GM23338 (cell line): ENCODE data around the gene KDM6B. TPM values are rescaled to one million over a fixed set of nuclear protein-coding genes. Genes with fewer than 3 reads are reported as not detected.

Source experiments
- ATAC-seq: fragments of 200-7000 bp; cut with Tn5 transposase; 3 replicates; pipeline ENCODE4 v1.9.1; 2020
- DNase-seq: peaks from one replicate; pipeline ENCODE4 v3.0.0-alpha.2; 2015; ENCODE audit warnings: low spot score
- H2AFZ ChIP-seq: fragments of 200-600 bp; sonication (generic); 2 replicates; pipeline ENCODE4 v1.8.0; 2016; ENCODE audit warnings: antibody characterized with exemption, mild to moderate bottlenecking, moderate library complexity
- H3F3A ChIP-seq: fragments of 200-600 bp; sonication (generic); replicated peaks from 2 replicates; pipeline ENCODE4 v1.8.0; 2017; ENCODE audit warnings: antibody characterized with exemption, mixed run types, low read depth
- H3K27ac ChIP-seq: fragments of 200-600 bp; sonication (generic); 2 replicates; pipeline ENCODE4 v1.6.1; 2016; ENCODE audit warnings: low read depth
- H3K27me3 ChIP-seq: fragments of 200-600 bp; sonication (generic); 2 replicates; pipeline ENCODE4 v1.8.0; 2016; ENCODE audit warnings: mild to moderate bottlenecking, mixed run types, moderate library complexity; ENCODE audit not compliant: insufficient read depth
- H3K36me3 ChIP-seq: fragments of 200-600 bp; sonication (generic); 2 replicates; pipeline ENCODE4 v1.8.0; 2016; ENCODE audit warnings: mild to moderate bottlenecking; ENCODE audit not compliant: insufficient read depth
- H3K4me1 ChIP-seq: fragments of 200-600 bp; sonication (generic); 2 replicates; pipeline ENCODE4 v1.8.0; 2016; ENCODE audit warnings: mild to moderate bottlenecking, moderate library complexity; ENCODE audit not compliant: insufficient read depth
- H3K4me2 ChIP-seq: fragments of 200-600 bp; sonication (generic); 2 replicates; pipeline ENCODE4 v1.7.1; 2017; ENCODE audit warnings: mixed run types
- H3K4me3 ChIP-seq: fragments of 200-600 bp; sonication (generic); 2 replicates; pipeline ENCODE4 v1.6.1; 2016; ENCODE audit warnings: mixed run types
- H3K79me2 ChIP-seq: fragments of 200-600 bp; sonication (generic); replicated peaks from 2 replicates; pipeline ENCODE4 v1.8.0; 2017; ENCODE audit warnings: mild to moderate bottlenecking; ENCODE audit not compliant: insufficient read depth
- H3K9me2 ChIP-seq: fragments of 200-600 bp; sonication (generic); 2 replicates; pipeline ENCODE4 v1.8.0; 2017; ENCODE audit not compliant: insufficient read depth
- H4K20me1 ChIP-seq: fragments of 200-600 bp; sonication (generic); replicated peaks from 2 replicates; pipeline ENCODE4 v1.8.0; 2017; ENCODE audit warnings: mild to moderate bottlenecking; ENCODE audit not compliant: insufficient read depth
- H3K27ac Mint-ChIP-seq: 2 replicates; pipeline ENCODE4 v1.8.0; 2020; ENCODE audit warnings: inconsistent platforms, mild to moderate bottlenecking, moderate library complexity, mixed read lengths
- H3K27me3 Mint-ChIP-seq: 3 replicates; pipeline ENCODE4 v1.8.0; 2022; ENCODE audit warnings: low read depth, mild to moderate bottlenecking, moderate library complexity, mixed read lengths, inconsistent platforms; ENCODE audit not compliant: insufficient read depth, poor library complexity
- H3K36me3 Mint-ChIP-seq: 3 replicates; pipeline ENCODE4 v1.8.0; 2021; ENCODE audit warnings: low read depth, mild to moderate bottlenecking, inconsistent platforms, moderate library complexity, mixed read lengths
- H3K4me1 Mint-ChIP-seq: 3 replicates; pipeline ENCODE4 v1.8.0; 2020; ENCODE audit warnings: mild to moderate bottlenecking, inconsistent platforms, mixed read lengths
- H3K4me3 Mint-ChIP-seq: 3 replicates; pipeline ENCODE4 v1.8.0; 2021; ENCODE audit warnings: moderate library complexity, mild to moderate bottlenecking, inconsistent platforms, mixed read lengths
- H3K9me3 Mint-ChIP-seq: 3 replicates; pipeline ENCODE4 v1.8.0; 2020; ENCODE audit warnings: moderate library complexity, mild to moderate bottlenecking, inconsistent platforms, mixed read lengths
- CTCF ChIP-seq, 2 experiments: fragments of 200-600 bp in 1 of 2; sonication (generic) in 1 of 2; conservative IDR thresholded peaks; 2 replicates each; pipeline versions ENCODE4 v1.5.1 to v1.6.1; 2016 to 2017; ENCODE audit warnings: antibody characterized with exemption in 2 of 2, low read depth in 2 of 2, mild to moderate bottlenecking in 2 of 2, moderate library complexity in 1 of 2
- EZH2 ChIP-seq: fragments of 200-600 bp; sonication (generic); IDR thresholded peaks from one replicate; pipeline ENCODE4 v1.8.0; 2017; ENCODE audit warnings: antibody characterized with exemption, mild to moderate bottlenecking, low read depth; ENCODE audit not compliant: unreplicated experiment
- EZH2phosphoT487 ChIP-seq: fragments of 200-600 bp; sonication (generic); IDR thresholded peaks from one replicate; pipeline ENCODE4 v1.8.1; 2018; ENCODE audit warnings: antibody characterized with exemption; ENCODE audit not compliant: unreplicated experiment
- JUNB ChIP-seq: IDR thresholded peaks from one replicate; pipeline ENCODE4 v1.6.1; 2016; ENCODE audit warnings: antibody characterized with exemption; ENCODE audit not compliant: unreplicated experiment
- REST ChIP-seq: IDR thresholded peaks from one replicate; pipeline ENCODE4 v1.6.1; 2018; ENCODE audit warnings: antibody characterized with exemption; ENCODE audit not compliant: unreplicated experiment
- STAT1 ChIP-seq: IDR thresholded peaks from one replicate; pipeline ENCODE4 v1.6.1; 2016; ENCODE audit warnings: antibody characterized with exemption; ENCODE audit not compliant: unreplicated experiment
- ZNF114 ChIP-seq: fragments of 250-450 bp; sonication (Bioruptor Pico); IDR thresholded peaks from 2 replicates; pipeline ENCODE4 v1.5.0; 2020; ENCODE audit warnings: mild to moderate bottlenecking, moderate library complexity
- ZNF462 ChIP-seq: fragments of 250-450 bp; sonication (Bioruptor Pico); IDR thresholded peaks from 2 replicates; pipeline ENCODE4 v1.5.0; 2020; ENCODE audit warnings: mild to moderate bottlenecking, moderate library complexity
- polyA plus RNA-seq: library from polyadenylated mRNA; unstranded; fragments of >200 nt; fragmentation: Nextera tagmentation; extraction: Ambion mirVana; gene quantifications from 2 replicates; pipeline ENCODE4 v1.2.1, GENCODE V29; 2016
- total RNA-seq: library from RNA; depleted of rRNA; stranded (reverse); fragments of >200 nt; shearing (Covaris generic); gene quantifications from 2 replicates; pipeline ENCODE4 v1.2.3, GENCODE V29; 2014

The KDM6B gene
- total and polyA plus RNA-seq, 2 experiments from 2014 or later: 1.1 to 1.4 TPM

GRCh38 chr17:7833011-7833794 is 814 bp upstream of the KDM6B start:
- H3K4me1 Mint-ChIP-seq: peaks cover 16% of the 10 kb centered on the region
- H3K27ac Mint-ChIP-seq: no peak overlapping the region
- H3K27ac ChIP-seq: no peak overlapping the region
- H4K20me1 ChIP-seq: no peaks in the 10 kb centered on the region
- no peaks in the 10 kb centered on the region for H3K79me2 ChIP-seq
- no peak for DNase-seq
- H3K4me3 Mint-ChIP-seq: peak overlapping the region; percentile 77
- TF ChIP-seq CTCF (conservative IDR thresholded peaks at IDR 0.05; ENCODE audit: low read depth in 2 of 2) (no peak), ZNF462 (CRISPR knock-in tag) (no peak), ZNF114 (CRISPR knock-in tag) (no peak), EZH2phosphoT487 (no peak), JUNB (no peak), EZH2 (no peak), STAT1 (no peak), REST (no peak)
- peak overlapping the region; percentile 93 for H2AFZ ChIP-seq
- H3K36me3 ChIP-seq: no peaks in the 10 kb centered on the region
- H3K4me2 ChIP-seq: peak overlapping the region; percentile 100
- peaks cover 46% of the 10 kb centered on the region for H3K27me3 Mint-ChIP-seq
- no peaks in the 10 kb centered on the region for H3K9me2 ChIP-seq
- peaks cover 67% of the 10 kb centered on the region for H3K27me3 ChIP-seq
- H3K9me3 Mint-ChIP-seq: no peaks in the 10 kb centered on the region; the same call in 2 of the 3 replicates
- no peak for ATAC-seq
- H3K4me3 ChIP-seq: peak overlapping the region; percentile 95
- H3K4me1 ChIP-seq: peaks cover 14% of the 10 kb centered on the region
- 0 out of 2 replicates have a peak, but pooled peaks cover 14% of the 10 kb centered on the region for H3F3A ChIP-seq
- no peaks in the 10 kb centered on the region for H3K36me3 Mint-ChIP-seq
